HG03280 (cell line): ENCODE measurements around the gene AKAP11.
"Not testable (repeated sequence)": the region's sequence is repeated elsewhere in the genome, so short reads cannot be mapped to it uniquely, and the experiment has no call there.

Experiments used
- ATAC-seq: cut with Tn5 transposase; IDR thresholded peaks from one replicate; pipeline ENCODE4 v1.9.1; 2021; ENCODE audit warnings: mild to moderate bottlenecking, moderate library complexity; ENCODE audit not compliant: unreplicated experiment

AKAP11 gene

GRCh38 chr13:42272115-42272803 lies at the start of gene AKAP11:
AKAP11 (plus strand) TSS chr13:42272152; CDS start chr13:42286349, 14,197 bp downstream.
- ATAC-seq = peak; percentile 22

- no peak for ATAC-seq
Measured at GRCh38 chr13:42223681-42224080, 48.3 kb upstream of the AKAP11 start.

GRCh38 chr13:42225051-42225450 lies 46.9 kb upstream of the AKAP11 start:
- no peak for ATAC-seq

- ATAC-seq = not testable (repeated sequence)
Measured at GRCh38 chr13:42226759-42227158, 45.2 kb upstream of the AKAP11 start.

- ATAC-seq = no peak
Measured at GRCh38 chr13:42228527-42228926, 43.4 kb upstream of the AKAP11 start.

- ATAC-seq = no peak
Measured at GRCh38 chr13:42229287-42229686, 42.7 kb upstream of the AKAP11 start.

- no peak for ATAC-seq
Measured at GRCh38 chr13:42232671-42233070, 39.3 kb upstream of the AKAP11 start.

GRCh38 chr13:42233726-42234125 lies 38.2 kb upstream of the AKAP11 start:
- ATAC-seq = no peak

- no peak for ATAC-seq
Measured at GRCh38 chr13:42239161-42239560, 32.8 kb upstream of the AKAP11 start.

GRCh38 chr13:42239644-42240043 lies 32.3 kb upstream of the AKAP11 start:
- no peak for ATAC-seq

- ATAC-seq = no peak
Measured at GRCh38 chr13:42246541-42246940, 25.4 kb upstream of the AKAP11 start.

- ATAC-seq = no peak
Measured at GRCh38 chr13:42247883-42248282, 24.1 kb upstream of the AKAP11 start.

GRCh38 chr13:42255886-42256285 lies 16.1 kb upstream of the AKAP11 start:
- ATAC-seq = no peak

GRCh38 chr13:42258747-42259146 lies 13.2 kb upstream of the AKAP11 start:
- ATAC-seq = no peak

- ATAC-seq = no peak
Measured at GRCh38 chr13:42259515-42259914, 12.4 kb upstream of the AKAP11 start.

- ATAC-seq = no peak
Measured at GRCh38 chr13:42260903-42261654, 10.9 kb upstream of the AKAP11 start.

GRCh38 chr13:42266473-42266872 lies 5.5 kb upstream of the AKAP11 start:
- ATAC-seq = no peak

- no peak for ATAC-seq
Measured at GRCh38 chr13:42270160-42270856, 1.6 kb upstream of the AKAP11 start.

GRCh38 chr13:42270857-42271215 lies 1.1 kb upstream of the AKAP11 start:
- ATAC-seq = no peak

GRCh38 chr13:42271337-42272114 lies 426 bp upstream of the AKAP11 start:
- ATAC-seq = peak; percentile 77

- ATAC-seq = no peak
Measured at GRCh38 chr13:42272804-42273175, 838 bp downstream of the AKAP11 start.
